Neural progenitor cell (in vitro differentiated cells): ENCODE results near the gene ORC5. TPM values are rescaled to one million over a fixed set of nuclear protein-coding genes. Genes with fewer than 3 reads are reported as not detected.

Experiments used
- DNase-seq: peaks from one replicate; pipeline ENCODE4 v3.0.0-alpha.2; 2016; ENCODE audit warnings: low spot score
- H2AFZ ChIP-seq: fragments of 200-600 bp; sonication (generic); replicated peaks from 2 replicates; pipeline ENCODE4 v1.6.1; 2016; ENCODE audit warnings: antibody characterized with exemption
- H3F3A ChIP-seq: fragments of 200-600 bp; sonication (generic); 2 replicates; pipeline ENCODE4 v1.6.1; 2016; ENCODE audit warnings: antibody characterized with exemption, low read depth
- H3K27ac ChIP-seq: fragments of 200-600 bp; sonication (generic); 2 replicates; pipeline ENCODE4 v1.5.1; 2016; ENCODE audit warnings: mild to moderate bottlenecking
- H3K27me3 ChIP-seq: fragments of 200-600 bp; sonication (generic); 2 replicates; pipeline ENCODE4 v1.6.1; 2016; ENCODE audit warnings: mild to moderate bottlenecking, moderate library complexity
- H3K36me3 ChIP-seq: fragments of 200-600 bp; sonication (generic); 2 replicates; pipeline ENCODE4 v1.5.1; 2016
- H3K4me1 ChIP-seq: fragments of 200-600 bp; sonication (generic); 2 replicates; pipeline ENCODE4 v1.6.1; 2016; ENCODE audit warnings: mixed run types
- H3K4me2 ChIP-seq: fragments of 200-600 bp; sonication (generic); 2 replicates; pipeline ENCODE4 v1.6.1; 2016
- H3K4me3 ChIP-seq: fragments of 200-600 bp; sonication (generic); 2 replicates; pipeline ENCODE4 v1.5.1; 2016
- H3K79me2 ChIP-seq: fragments of 200-600 bp; sonication (generic); 2 replicates; pipeline ENCODE4 v1.6.1; 2016; ENCODE audit warnings: low read depth
- H3K9ac ChIP-seq: fragments of 200-600 bp; sonication (generic); 2 replicates; pipeline ENCODE4 v1.6.1; 2016
- H3K9me3 ChIP-seq: fragments of 200-600 bp; sonication (generic); 2 replicates; pipeline ENCODE4 v1.5.1; 2016; ENCODE audit warnings: low read depth
- H4K20me1 ChIP-seq: fragments of 200-600 bp; sonication (generic); 2 replicates; pipeline ENCODE4 v1.6.1; 2016; ENCODE audit warnings: low read depth
- H3K27ac Mint-ChIP-seq: 3 replicates; pipeline ENCODE4 v1.8.0; 2021; ENCODE audit warnings: mixed read lengths
- H3K27me3 Mint-ChIP-seq: 2 replicates; pipeline ENCODE4 v1.8.0; 2022; ENCODE audit warnings: low read depth, mild to moderate bottlenecking, inconsistent platforms, moderate library complexity, mixed read lengths; ENCODE audit not compliant: insufficient read depth
- H3K36me3 Mint-ChIP-seq: 3 replicates; pipeline ENCODE4 v1.8.0; 2021; ENCODE audit warnings: mixed read lengths
- H3K4me1 Mint-ChIP-seq: 3 replicates; pipeline ENCODE4 v1.8.0; 2021; ENCODE audit warnings: mixed read lengths
- H3K4me3 Mint-ChIP-seq: 3 replicates; pipeline ENCODE4 v1.8.0; 2021; ENCODE audit warnings: mild to moderate bottlenecking, moderate library complexity, mixed read lengths
- H3K9me3 Mint-ChIP-seq: 3 replicates; pipeline ENCODE4 v1.8.0; 2020; ENCODE audit warnings: mixed read lengths
- EZH2 ChIP-seq: fragments of 200-600 bp; sonication (generic); IDR thresholded peaks from 2 replicates; pipeline ENCODE4 v1.6.1; 2017; ENCODE audit warnings: antibody characterized with exemption, mild to moderate bottlenecking, moderate library complexity
- EZH2phosphoT487 ChIP-seq: fragments of 200-600 bp; sonication (generic); IDR thresholded peaks from 2 replicates; pipeline ENCODE4 v1.6.1; 2017; ENCODE audit warnings: antibody characterized with exemption
- total RNA-seq: library from RNA; depleted of rRNA; stranded (reverse); fragments of >200 nt; gene quantifications from 2 replicates; pipeline ENCODE4 v1.2.3, GENCODE V29; 2015; ENCODE audit warnings: low replicate concordance
- TF ChIP-seq, protein P1 (sequence below): fragments of 200-600 bp; sonication (generic); IDR thresholded peaks from 2 replicates; pipeline ENCODE4 v1.5.1; 2017; ENCODE audit warnings: antibody characterized with exemption, mild to moderate bottlenecking

ORC5 gene
- total RNA-seq, 1 donor from 2014 or later: 14.9 TPM

DNA sequence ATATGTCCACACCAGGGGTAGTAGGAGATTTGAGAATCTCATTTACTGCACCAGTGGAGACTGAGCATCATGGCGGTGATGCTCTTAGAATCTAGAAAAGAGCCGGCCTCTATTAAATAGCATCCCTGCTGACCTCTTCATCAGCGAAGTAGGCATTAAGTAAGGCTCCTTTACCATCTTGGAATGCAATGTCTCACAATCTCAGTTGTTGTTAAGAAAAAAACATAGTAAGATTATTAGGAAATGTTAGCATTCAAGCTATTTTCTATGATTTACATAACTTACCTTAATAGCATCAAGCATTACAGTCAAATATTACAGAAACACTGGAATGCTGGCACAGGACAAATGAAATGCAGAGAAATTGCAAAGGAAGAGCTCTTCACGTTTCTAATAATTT lies 54.5 kb downstream of the ORC5 start:
- no peak overlapping the region for H2AFZ ChIP-seq
- no peaks in the 10 kb centered on the region for H3K27me3 ChIP-seq
- H4K20me1 ChIP-seq: no peaks in the 10 kb centered on the region
- H3K9me3 Mint-ChIP-seq: no peaks in the 10 kb centered on the region
- H3F3A ChIP-seq: no peaks in the 10 kb centered on the region
- H3K27me3 Mint-ChIP-seq: no peaks in the 10 kb centered on the region
- peak overlapping the region; percentile 4 for H3K4me2 ChIP-seq
- H3K4me3 Mint-ChIP-seq: no peak overlapping the region
- H3K79me2 ChIP-seq: no peaks in the 10 kb centered on the region
- DNase-seq: peak; percentile 38
- H3K4me3 ChIP-seq: no peak overlapping the region
- no peak overlapping the region for H3K9ac ChIP-seq
- H3K4me1 ChIP-seq: peaks cover 9% of the 10 kb centered on the region
- no peaks in the 10 kb centered on the region for H3K36me3 ChIP-seq
- TF ChIP-seq EZH2 (no peak), EZH2phosphoT487 (no peak)
- TF ChIP-seq, protein P1, sequence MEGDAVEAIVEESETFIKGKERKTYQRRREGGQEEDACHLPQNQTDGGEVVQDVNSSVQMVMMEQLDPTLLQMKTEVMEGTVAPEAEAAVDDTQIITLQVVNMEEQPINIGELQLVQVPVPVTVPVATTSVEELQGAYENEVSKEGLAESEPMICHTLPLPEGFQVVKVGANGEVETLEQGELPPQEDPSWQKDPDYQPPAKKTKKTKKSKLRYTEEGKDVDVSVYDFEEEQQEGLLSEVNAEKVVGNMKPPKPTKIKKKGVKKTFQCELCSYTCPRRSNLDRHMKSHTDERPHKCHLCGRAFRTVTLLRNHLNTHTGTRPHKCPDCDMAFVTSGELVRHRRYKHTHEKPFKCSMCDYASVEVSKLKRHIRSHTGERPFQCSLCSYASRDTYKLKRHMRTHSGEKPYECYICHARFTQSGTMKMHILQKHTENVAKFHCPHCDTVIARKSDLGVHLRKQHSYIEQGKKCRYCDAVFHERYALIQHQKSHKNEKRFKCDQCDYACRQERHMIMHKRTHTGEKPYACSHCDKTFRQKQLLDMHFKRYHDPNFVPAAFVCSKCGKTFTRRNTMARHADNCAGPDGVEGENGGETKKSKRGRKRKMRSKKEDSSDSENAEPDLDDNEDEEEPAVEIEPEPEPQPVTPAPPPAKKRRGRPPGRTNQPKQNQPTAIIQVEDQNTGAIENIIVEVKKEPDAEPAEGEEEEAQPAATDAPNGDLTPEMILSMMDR: no peak
- peaks cover 2% of the 10 kb centered on the region for H3K36me3 Mint-ChIP-seq
- H3K27ac ChIP-seq: no peak overlapping the region
- H3K4me1 Mint-ChIP-seq: peaks cover 8% of the 10 kb centered on the region
- no peaks in the 10 kb centered on the region for H3K9me3 ChIP-seq
- no peak overlapping the region for H3K27ac Mint-ChIP-seq

DNA sequence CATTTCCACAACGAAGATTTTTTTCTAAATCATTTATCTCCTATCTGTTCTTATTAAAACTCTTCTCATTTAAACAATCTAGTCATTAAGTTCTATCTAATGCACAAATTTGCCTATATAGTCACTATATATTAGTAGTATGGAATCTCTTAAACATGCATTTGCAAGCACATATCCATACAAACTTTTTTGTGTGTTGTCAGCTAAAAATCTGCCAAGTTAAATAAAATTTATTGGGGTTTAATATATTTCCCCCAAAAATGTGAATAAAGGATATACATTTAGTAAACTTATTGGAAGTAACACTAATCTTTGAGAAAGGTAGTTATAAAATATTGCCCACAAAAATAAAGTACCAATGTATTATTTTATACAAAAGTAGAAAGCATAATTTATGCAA lies 55.3 kb downstream of the ORC5 start:
- Histone ChIP-seq H3K27ac (no peak overlapping the region), H3K4me2 (no peak overlapping the region)

DNA sequence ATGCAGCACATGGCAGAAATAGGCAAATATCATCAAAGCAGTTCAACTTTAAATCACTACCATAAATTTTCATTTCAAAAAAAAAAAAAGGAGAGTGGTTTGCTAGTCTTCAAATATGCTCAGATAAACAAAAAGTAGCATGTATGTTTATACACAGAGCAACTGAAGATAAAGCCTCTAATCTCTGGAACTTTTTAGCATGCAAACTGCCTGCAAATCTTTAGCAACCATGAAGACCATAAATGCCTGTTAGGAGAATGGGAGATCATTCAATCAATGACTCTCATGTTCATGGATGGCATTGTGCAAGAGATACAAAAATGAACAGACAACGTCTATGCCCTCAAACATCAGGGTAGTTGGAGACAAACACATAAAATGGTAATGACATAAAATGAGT lies 57.3 kb downstream of the ORC5 start:
- Mint-ChIP-seq H3K27me3 (no peaks in the 10 kb centered on the region), H3K4me1 (peaks cover 8% of the 10 kb centered on the region), H3K9me3 (no peaks in the 10 kb centered on the region), H3K4me3 (no peak overlapping the region), H3K27ac (no peak overlapping the region), H3K36me3 (peaks cover 11% of the 10 kb centered on the region)
- Histone ChIP-seq H3F3A (no peaks in the 10 kb centered on the region), H3K4me3 (no peak overlapping the region), H3K36me3 (no peaks in the 10 kb centered on the region), H3K4me1 (peaks cover 9% of the 10 kb centered on the region), H3K4me2 (no peak overlapping the region), H4K20me1 (no peaks in the 10 kb centered on the region), H3K9ac (no peak overlapping the region), H2AFZ (no peak overlapping the region), H3K79me2 (no peaks in the 10 kb centered on the region), H3K27me3 (no peaks in the 10 kb centered on the region), H3K9me3 (no peaks in the 10 kb centered on the region), H3K27ac (no peak overlapping the region)
- TF ChIP-seq, protein P1: no peak
- no peak for TF ChIP-seq EZH2
- TF ChIP-seq EZH2phosphoT487: no peak
- no peak for DNase-seq

More for the DNA sequence above, 55.3 kb downstream of the ORC5 start:
- no peak overlapping the region for H3K27ac Mint-ChIP-seq
- H3K36me3 Mint-ChIP-seq: peaks cover 2% of the 10 kb centered on the region
- H3K9ac ChIP-seq: no peak overlapping the region
- DNase-seq: no peak
- no peaks in the 10 kb centered on the region for H3K9me3 ChIP-seq
- peaks cover 9% of the 10 kb centered on the region for H3K4me1 ChIP-seq
- no peak overlapping the region for H2AFZ ChIP-seq
- H3K4me3 Mint-ChIP-seq: no peak overlapping the region
- no peaks in the 10 kb centered on the region for H3K27me3 ChIP-seq
- H3K4me3 ChIP-seq: no peak overlapping the region
- H3K4me1 Mint-ChIP-seq: peaks cover 8% of the 10 kb centered on the region
- no peaks in the 10 kb centered on the region for H3K79me2 ChIP-seq
- H3K36me3 ChIP-seq: no peaks in the 10 kb centered on the region
- no peak for TF ChIP-seq EZH2phosphoT487
- no peak for TF ChIP-seq EZH2
- TF ChIP-seq, protein P1: no peak
- no peaks in the 10 kb centered on the region for H3F3A ChIP-seq
- no peaks in the 10 kb centered on the region for H4K20me1 ChIP-seq
- no peaks in the 10 kb centered on the region for H3K9me3 Mint-ChIP-seq
- H3K27me3 Mint-ChIP-seq: no peaks in the 10 kb centered on the region
